Measurements from ENCODE around the gene CCDC61.
A peak's percentile ranks its signal among the peaks of the same experiment; 100 is the strongest.

The CCDC61 gene

GRCh38 chr19:46015687-46016425 is 20.6 kb downstream of the CCDC61 start:
- no peak for DNase-seq (ENCODE audit: low read depth)

GRCh38 chr19:46016426-46017094 is 21.3 kb downstream of the CCDC61 start:
- peak; percentile 54 for DNase-seq (ENCODE audit: low read depth)

GRCh38 chr19:46017095-46017429 is 21.8 kb downstream of the CCDC61 start:
- DNase-seq (ENCODE audit: low read depth): no peak

GRCh38 chr19:46017874-46018675 is 22.8 kb downstream of the CCDC61 start:
- DNase-seq (ENCODE audit: low read depth): no peak

- DNase-seq (ENCODE audit: low read depth): no peak
Observed at GRCh38 chr19:46018729-46019251, 23.5 kb downstream of the CCDC61 start.

- no peak for DNase-seq (ENCODE audit: low read depth)
Observed at GRCh38 chr19:46019270-46019669, 24.0 kb downstream of the CCDC61 start.

- DNase-seq (ENCODE audit: low read depth): no peak
Observed at GRCh38 chr19:46020819-46021125, 25.5 kb downstream of the CCDC61 start.

- DNase-seq (ENCODE audit: low read depth): no peak
Observed at GRCh38 chr19:46021531-46022041, 26.3 kb downstream of the CCDC61 start.

GRCh38 chr19:46022061-46022430 is 26.8 kb downstream of the CCDC61 start:
- DNase-seq (ENCODE audit: low read depth): no peak

- DNase-seq (ENCODE audit: low read depth): no peak
Observed at GRCh38 chr19:46022431-46023310, 27.4 kb downstream of the CCDC61 start, which contains the start of gene PGLYRP1. Gene PGLYRP1, minus strand, starts transcription at chr19:46023053. Its CDS starts 32 bp downstream, at chr19:46023021.

GRCh38 chr19:46023311-46023779 is 28.1 kb downstream of the CCDC61 start:
- no peak for DNase-seq (ENCODE audit: low read depth)

GRCh38 chr19:46025835-46026234 is 30.6 kb downstream of the CCDC61 start:
- no peak for DNase-seq (ENCODE audit: low read depth)

GRCh38 chr19:46030812-46031550 is 35.7 kb downstream of the CCDC61 start:
- no peak for DNase-seq (ENCODE audit: low read depth)

GRCh38 chr19:46031781-46032596 is 36.7 kb downstream of the CCDC61 start:
- no peak for DNase-seq (ENCODE audit: low read depth)

- no peak for DNase-seq (ENCODE audit: low read depth)
Observed at GRCh38 chr19:46032597-46033025, 37.3 kb downstream of the CCDC61 start.

- no peak for DNase-seq (ENCODE audit: low read depth)
Observed at GRCh38 chr19:46033401-46033800, 38.1 kb downstream of the CCDC61 start.

- no peak for DNase-seq (ENCODE audit: low read depth)
Observed at GRCh38 chr19:46035546-46035945, 40.3 kb downstream of the CCDC61 start.

GRCh38 chr19:46035986-46036743 is 40.9 kb downstream of the CCDC61 start:
- DNase-seq (ENCODE audit: low read depth): no peak

GRCh38 chr19:46036744-46037128 is 41.5 kb downstream of the CCDC61 start:
- DNase-seq (ENCODE audit: low read depth): no peak

All from amniotic epithelial cell (primary cell).